HepG2 (cell line): ENCODE results near the gene SAE1. TPM values are rescaled to one million over a fixed set of nuclear protein-coding genes. Genes with fewer than 3 reads are reported as not detected.
A peak's percentile ranks its signal among the peaks of the same experiment; 100 is the strongest.

Experiments used
- ARID2 ChIP-seq: sonication (generic); formaldehyde crosslinking; IDR thresholded peaks from 2 replicates; pipeline ENCODE4 v1.8.1; 2022; ENCODE audit warnings: mild to moderate bottlenecking, missing genetic modification reagents, borderline replicate concordance
- BATF2 ChIP-seq: sonication (generic); formaldehyde crosslinking; IDR thresholded peaks from 2 replicates; pipeline ENCODE4 v1.8.0; 2022; ENCODE audit warnings: mild to moderate bottlenecking, missing genetic modification reagents, moderate library complexity
- CAMTA2 ChIP-seq: sonication (generic); formaldehyde crosslinking; IDR thresholded peaks from 2 replicates; pipeline ENCODE4 v1.4.0; 2020; ENCODE audit warnings: mild to moderate bottlenecking, missing genetic modification reagents, borderline replicate concordance
- CHD4 ChIP-seq: fragments of 200-600 bp; sonication (generic); IDR thresholded peaks from 2 replicates; pipeline ENCODE4 v1.7.0; 2017; ENCODE audit warnings: mild to moderate bottlenecking, low read length, borderline replicate concordance
- DMAP1 ChIP-seq: IDR thresholded peaks from 2 replicates; pipeline ENCODE4 v1.6.1; 2016
- EED ChIP-seq: sonication (generic); formaldehyde crosslinking; IDR thresholded peaks from 2 replicates; pipeline ENCODE4 v1.5.0; 2020; ENCODE audit warnings: mild to moderate bottlenecking, missing genetic modification reagents
- GATAD2A ChIP-seq: IDR thresholded peaks from 2 replicates; pipeline ENCODE4 v1.6.1; 2016
- GPBP1L1 ChIP-seq: sonication (generic); formaldehyde crosslinking; IDR thresholded peaks from 2 replicates; pipeline ENCODE4 v1.5.0; 2020; ENCODE audit warnings: mild to moderate bottlenecking, missing genetic modification reagents
- HIVEP1 ChIP-seq: sonication (generic); formaldehyde crosslinking; IDR thresholded peaks from 2 replicates; pipeline ENCODE4 v1.4.0; 2020; ENCODE audit warnings: mild to moderate bottlenecking, missing genetic modification reagents
- HNF4A ChIP-seq: sonication (generic); formaldehyde crosslinking; IDR thresholded peaks from 2 replicates; pipeline ENCODE4 v1.4.0; 2020; ENCODE audit warnings: missing genetic modification reagents
- HOXA5 ChIP-seq: sonication (generic); formaldehyde crosslinking; IDR thresholded peaks from 2 replicates; pipeline ENCODE4 v1.4.0; 2020; ENCODE audit warnings: missing genetic modification reagents
- LRRFIP1 ChIP-seq: sonication (generic); formaldehyde crosslinking; conservative IDR thresholded peaks from 2 replicates; pipeline ENCODE4 v1.4.0; 2020; ENCODE audit warnings: missing genetic modification reagents
- NFKB2 ChIP-seq: sonication (generic); formaldehyde crosslinking; IDR thresholded peaks from 2 replicates; pipeline ENCODE4 v1.4.0; 2020; ENCODE audit warnings: missing genetic modification reagents, borderline replicate concordance
- PBX3 ChIP-seq: sonication (generic); formaldehyde crosslinking; IDR thresholded peaks from 2 replicates; pipeline ENCODE4 v1.8.1; 2023; ENCODE audit warnings: missing genetic modification reagents, inconsistent platforms, borderline replicate concordance
- PHF20 ChIP-seq: sonication (generic); formaldehyde crosslinking; IDR thresholded peaks from 2 replicates; pipeline ENCODE4 v1.5.0; 2020; ENCODE audit warnings: mild to moderate bottlenecking, missing genetic modification reagents
- SNAI1 ChIP-seq: sonication (generic); formaldehyde crosslinking; IDR thresholded peaks from 2 replicates; pipeline ENCODE4 v1.5.0; 2020; ENCODE audit warnings: mild to moderate bottlenecking, missing genetic modification reagents, borderline replicate concordance
- SP4 ChIP-seq: sonication (generic); formaldehyde crosslinking; IDR thresholded peaks from 2 replicates; pipeline ENCODE4 v1.8.1; 2023; ENCODE audit warnings: mild to moderate bottlenecking, missing genetic modification reagents
- THAP8 ChIP-seq: sonication (generic); formaldehyde crosslinking; IDR thresholded peaks from 2 replicates; pipeline ENCODE4 v1.5.1; 2020; ENCODE audit warnings: missing genetic modification reagents, mild to moderate bottlenecking, borderline replicate concordance
- ZNF264 ChIP-seq: sonication (generic); formaldehyde crosslinking; IDR thresholded peaks from 2 replicates; pipeline ENCODE4 v1.4.0; 2020; ENCODE audit warnings: missing genetic modification reagents
- ZNF362 ChIP-seq: sonication (generic); formaldehyde crosslinking; IDR thresholded peaks from 2 replicates; pipeline ENCODE4 v1.4.0; 2020; ENCODE audit warnings: missing genetic modification reagents, mild to moderate bottlenecking, borderline replicate concordance
- polyA plus RNA-seq, 8 experiments: library from polyadenylated mRNA; depleted of rRNA in 3 of 8; stranded (reverse) in 7 of 8; unstranded in 1 of 8; fragments of >200 nt; fragmentation: Illumina TruSeq in 4 of 8; extraction: Trizol in 4 of 8; gene quantifications; 2 replicates each; pipeline versions ENCODE4 v1.2.1 to v1.2.3, GENCODE V29; 2011 to 2016; ENCODE audit warnings: low read depth in 4 of 8, missing spikeins in 1 of 8, mixed read lengths in 1 of 8; ENCODE audit not compliant: insufficient read depth in 1 of 8
- total RNA-seq, 5 experiments: library from RNA; depleted of rRNA; stranded (reverse); fragments of >200 nt; fragmentation: Illumina TruSeq; extraction: Trizol; gene quantifications; 2 replicates each; pipeline ENCODE4 v1.2.3, GENCODE V29; 2016; ENCODE audit warnings: low read depth in 1 of 5

Gene SAE1
- total and polyA plus RNA-seq, 2 of the 13 experiments (the other 11 are each of a cell fraction or from before 2014, with no cell fraction given) = 87.6 to 197 TPM

- TF ChIP-seq LRRFIP1 (CRISPR knock-in tag) (no peak), ARID2 (CRISPR knock-in tag) (0 out of 2 replicates have a peak, but pooled peaks have one; percentile 70), NFKB2 (CRISPR knock-in tag) (peak; percentile 55; the same call in 1 of the 2 replicates), EED (CRISPR knock-in tag) (no peak), ZNF362 (CRISPR knock-in tag) (peak; percentile 83), CHD4 (no peak), GPBP1L1 (CRISPR knock-in tag) (no peak), PHF20 (CRISPR knock-in tag) (0 out of 2 replicates have a peak, but pooled peaks have one; percentile 4), CAMTA2 (CRISPR knock-in tag) (no peak), SP4 (CRISPR knock-in tag) (peak; percentile 52), SNAI1 (CRISPR knock-in tag) (0 out of 2 replicates have a peak, but pooled peaks have one; percentile 56), BATF2 (CRISPR knock-in tag) (no peak), DMAP1 (CRISPR knock-in tag) (peak; percentile 44; the same call in 1 of the 2 replicates), PBX3 (no peak), GATAD2A (CRISPR knock-in tag) (no peak), HNF4A (CRISPR knock-in tag) (no peak), HIVEP1 (CRISPR knock-in tag) (peak; percentile 32; the same call in 1 of the 2 replicates), HOXA5 (CRISPR knock-in tag) (peak; percentile 72; the same call in 1 of the 2 replicates), ZNF264 (CRISPR knock-in tag) (no peak), THAP8 (CRISPR knock-in tag) (0 out of 2 replicates have a peak, but pooled peaks have one; percentile 22)
Observed at GRCh38 chr19:47257411-47258169, 127.0 kb downstream of the SAE1 start (continued).
